NCI-H446 (cell line): ENCODE results near the gene LRRIQ1.

Experiments used
- DNase-seq, 2 experiments: peaks; one replicate each; lab custom pipeline; 2025; lab: John Stamatoyannopoulos, UW

The LRRIQ1 gene

DNA sequence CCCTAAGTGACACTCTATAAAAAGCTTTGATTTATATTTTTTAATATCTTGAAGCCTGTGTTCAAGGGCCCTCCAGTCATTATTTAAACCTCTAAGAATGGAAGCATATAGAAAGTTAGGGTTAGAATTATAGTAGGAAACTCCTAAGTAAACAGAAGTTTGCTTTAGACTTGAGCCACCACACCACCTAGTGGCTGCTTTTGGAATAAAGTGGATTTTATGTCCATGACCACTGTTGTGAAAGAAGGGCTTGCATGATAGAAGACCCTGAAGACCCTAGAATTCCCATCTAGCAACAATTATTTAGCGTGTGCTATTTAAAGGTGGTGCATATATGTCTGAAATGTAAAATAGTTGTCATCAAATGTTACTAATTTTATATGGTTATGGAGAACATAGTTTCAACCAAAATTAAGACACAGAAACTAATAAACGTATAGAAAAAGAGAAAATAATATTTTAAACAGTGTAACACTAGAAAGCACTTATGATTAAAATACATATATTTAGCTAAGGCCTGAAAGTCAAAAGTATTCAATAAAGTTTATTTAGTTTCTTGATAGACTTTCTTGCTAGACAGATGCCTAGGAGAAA lies 21.3 kb downstream of the LRRIQ1 start:
- peak in 1 of 2 experiments; percentile 67 for DNase-seq

DNA sequence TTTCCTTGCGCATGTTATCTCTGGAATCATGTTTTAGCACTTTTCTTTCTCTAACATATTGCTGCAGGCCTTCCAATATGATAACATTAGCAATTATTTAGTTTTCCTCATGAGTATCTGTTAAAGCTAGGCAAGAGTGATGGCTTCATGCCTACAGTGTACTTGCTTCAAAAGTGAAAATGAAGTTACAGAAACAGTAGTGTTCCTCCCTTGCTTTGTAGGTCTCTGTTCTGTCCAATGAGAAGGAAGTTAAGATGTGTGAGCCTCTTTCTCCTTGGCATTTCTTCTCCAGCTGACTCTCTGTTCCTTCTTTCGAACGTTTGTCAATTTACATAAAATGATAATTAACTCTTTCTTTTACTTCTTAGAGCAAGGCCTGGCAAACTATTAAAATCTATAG lies 22.2 kb downstream of the LRRIQ1 start:
- no peak for DNase-seq

DNA sequence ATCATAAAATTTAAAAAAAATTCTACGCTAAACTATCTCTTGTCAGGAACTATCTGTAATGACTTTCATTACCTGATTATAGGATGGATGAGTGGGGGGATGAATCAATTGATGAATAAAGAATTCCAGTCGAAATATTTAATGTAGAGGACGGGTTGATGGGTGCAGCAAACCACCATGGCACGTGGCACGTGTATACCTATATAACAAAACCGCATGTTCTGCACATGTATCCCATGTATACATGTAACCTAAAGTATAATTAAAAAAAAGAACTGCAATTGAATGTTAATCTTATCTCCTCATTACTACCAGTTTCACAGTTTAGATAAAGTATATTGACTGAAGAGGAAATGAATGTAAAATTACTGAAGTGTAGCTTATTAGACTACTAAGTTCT lies 23.4 kb downstream of the LRRIQ1 start:
- DNase-seq, result no peak

DNA sequence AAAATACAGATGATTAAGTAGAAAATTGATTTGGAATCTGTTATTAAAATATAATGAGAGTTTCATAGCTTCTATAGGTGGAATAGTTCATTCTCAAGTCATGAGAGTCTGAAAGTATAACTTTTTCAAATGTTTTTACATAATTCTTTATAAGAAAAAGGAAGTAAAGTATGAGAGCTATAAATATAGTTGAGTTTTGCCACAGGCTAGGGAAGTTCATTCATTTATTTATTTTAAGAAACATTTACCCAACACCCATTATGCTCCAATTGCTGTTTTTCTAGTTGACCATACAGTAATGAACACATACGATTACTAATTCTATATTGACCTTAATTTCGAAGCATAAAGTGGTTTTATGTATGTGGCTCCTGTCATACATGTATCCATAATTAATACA lies 24.8 kb downstream of the LRRIQ1 start:
- DNase-seq, result no peak

DNA sequence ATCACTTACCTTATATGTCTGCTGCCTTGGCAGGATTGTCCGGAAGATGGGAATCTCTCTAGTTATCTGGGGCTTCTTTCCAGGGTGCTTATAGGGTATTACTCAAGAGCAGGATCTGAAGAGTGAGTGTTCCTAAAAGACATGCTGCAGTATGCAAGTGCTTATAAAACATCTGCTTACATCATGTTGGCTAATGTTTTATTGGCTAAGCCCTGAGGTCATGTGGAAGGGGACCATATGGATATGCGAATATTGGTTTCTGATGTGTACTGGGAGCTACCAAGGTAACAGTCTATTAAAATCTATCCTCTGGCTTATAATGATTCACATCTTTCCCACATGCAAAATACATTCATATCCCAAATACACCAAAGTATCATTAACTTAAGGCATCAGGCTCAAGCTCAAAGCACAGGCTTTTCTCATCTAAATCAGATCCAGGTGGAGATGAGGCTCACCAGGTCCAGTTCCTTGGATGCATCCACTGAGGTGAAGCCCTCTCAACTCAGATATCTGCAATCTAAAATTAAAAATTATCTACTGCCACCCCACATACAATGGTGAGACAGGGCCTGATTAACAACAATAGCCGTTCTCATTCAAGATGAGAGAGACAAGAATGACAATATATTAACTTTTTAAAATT lies 29.8 kb downstream of the LRRIQ1 start:
- no peak for DNase-seq

DNA sequence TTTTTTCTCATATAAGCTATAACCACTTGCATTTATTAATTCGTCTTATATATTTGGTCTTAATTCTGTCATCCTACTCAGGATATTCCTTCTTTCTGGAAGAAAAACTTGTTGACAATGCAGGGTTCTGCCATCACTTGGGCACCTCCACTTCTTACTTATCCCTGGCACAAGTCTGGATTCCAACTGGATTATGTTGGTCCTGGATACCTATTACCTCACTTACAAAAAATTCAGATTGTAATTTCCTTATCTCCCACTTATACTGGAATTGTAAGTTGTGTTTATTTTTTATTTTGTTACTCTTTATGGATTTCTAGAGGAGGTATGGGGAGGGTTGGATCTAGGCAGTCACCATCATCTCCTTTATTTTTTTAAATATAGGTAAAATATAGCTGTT lies 36.7 kb downstream of the LRRIQ1 start:
- no peak for DNase-seq

DNA sequence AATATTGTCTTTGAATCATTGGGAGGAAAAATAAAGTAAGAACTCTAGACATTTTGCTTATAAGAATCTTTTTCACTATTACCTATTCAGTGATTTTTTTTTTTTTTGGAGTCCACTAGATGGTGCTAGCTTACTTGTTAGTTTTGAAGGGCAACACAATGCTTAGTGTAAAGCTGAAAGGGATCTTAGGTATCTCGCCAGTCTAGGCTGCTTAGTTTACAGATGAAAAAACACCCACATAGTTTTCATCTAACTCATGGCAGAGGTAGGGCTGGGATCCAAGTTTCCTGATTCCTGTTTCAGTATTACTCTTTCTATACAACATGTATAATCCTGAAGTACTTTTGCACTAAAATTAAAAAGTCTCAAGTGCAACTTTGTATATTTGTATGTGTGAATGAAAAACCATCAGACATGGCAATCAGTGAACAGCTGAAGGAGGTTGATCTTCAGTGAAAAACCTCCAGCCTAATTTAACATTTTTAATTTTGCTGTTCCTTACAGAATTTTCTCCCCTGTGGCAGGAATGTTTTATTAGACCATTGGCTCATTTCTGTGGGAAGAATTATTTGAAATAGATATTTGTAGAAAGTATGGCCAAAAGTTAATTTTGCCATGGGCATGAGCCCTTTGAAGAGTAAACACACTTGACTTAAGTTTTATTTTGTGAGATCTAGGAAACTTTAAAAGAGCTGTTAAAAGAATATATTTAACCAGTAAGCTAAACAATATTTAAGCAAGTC lies 40.7 kb downstream of the LRRIQ1 start:
- peak; percentile 46 to 68 for DNase-seq

DNA sequence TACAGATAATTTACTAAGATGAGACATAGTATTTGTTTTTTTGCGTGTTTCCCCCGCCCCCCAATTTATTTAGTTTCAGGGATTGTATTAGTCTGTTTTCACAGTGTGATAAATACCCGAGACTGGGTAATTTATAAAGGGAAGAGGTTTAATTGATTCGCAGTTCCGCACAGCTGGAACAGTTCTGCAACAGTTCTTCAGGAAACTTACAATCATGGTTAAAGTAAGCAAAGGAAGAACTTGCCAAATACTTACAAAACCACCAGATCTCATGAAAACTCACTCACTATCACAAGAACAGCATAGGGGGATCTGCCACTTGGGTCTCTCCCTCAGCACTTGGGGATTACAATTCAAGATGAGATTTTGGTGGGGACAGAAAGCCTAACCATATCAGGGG lies 48.9 kb downstream of the LRRIQ1 start:
- no peak for DNase-seq

DNA sequence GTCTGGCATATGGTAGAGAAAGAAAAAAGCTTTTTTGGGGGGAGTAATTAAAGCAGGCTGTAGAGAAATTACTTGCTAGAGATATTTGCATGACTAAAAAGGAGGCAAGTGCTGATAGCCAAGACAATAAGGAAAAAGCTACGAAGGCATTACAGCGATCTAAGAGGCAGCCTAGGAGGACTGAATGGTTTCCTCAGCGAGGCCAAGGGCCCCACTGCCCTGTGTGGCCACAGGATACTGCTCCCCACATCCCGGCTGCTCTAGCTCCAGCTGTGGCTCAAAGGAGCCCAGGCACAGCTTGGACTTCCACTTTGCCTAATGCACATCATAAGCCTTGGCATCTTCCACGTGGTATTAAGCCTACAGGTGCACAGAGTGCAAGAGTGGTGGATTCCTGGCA lies 53.6 kb downstream of the LRRIQ1 start:
- DNase-seq, result no peak

DNA sequence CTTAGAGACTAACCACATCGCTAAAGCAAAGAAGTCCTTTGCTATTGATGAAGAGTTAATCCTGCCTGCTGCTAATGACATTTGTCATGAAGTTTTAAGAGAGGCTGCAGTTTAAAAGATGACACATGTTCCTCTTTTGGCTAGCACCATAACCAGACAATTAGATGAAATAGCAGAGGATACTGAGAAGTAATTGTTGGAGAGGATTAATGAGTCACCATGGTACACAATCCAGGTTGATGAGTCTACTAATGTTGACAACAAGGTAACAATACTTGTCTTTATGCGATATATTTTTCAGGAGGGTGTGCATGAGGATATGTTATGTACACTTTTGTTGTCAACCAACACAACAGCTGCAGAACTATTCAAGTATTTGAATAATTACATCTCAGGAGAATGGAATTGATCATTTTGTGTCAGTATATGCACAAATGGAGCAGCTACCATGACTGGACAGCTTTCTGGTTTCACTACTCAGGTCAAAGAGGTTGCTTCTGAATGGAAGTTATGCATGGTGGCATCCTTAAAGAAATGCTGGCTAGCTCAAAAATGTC lies 56.7 kb downstream of the LRRIQ1 start:
- DNase-seq, result no peak

DNA sequence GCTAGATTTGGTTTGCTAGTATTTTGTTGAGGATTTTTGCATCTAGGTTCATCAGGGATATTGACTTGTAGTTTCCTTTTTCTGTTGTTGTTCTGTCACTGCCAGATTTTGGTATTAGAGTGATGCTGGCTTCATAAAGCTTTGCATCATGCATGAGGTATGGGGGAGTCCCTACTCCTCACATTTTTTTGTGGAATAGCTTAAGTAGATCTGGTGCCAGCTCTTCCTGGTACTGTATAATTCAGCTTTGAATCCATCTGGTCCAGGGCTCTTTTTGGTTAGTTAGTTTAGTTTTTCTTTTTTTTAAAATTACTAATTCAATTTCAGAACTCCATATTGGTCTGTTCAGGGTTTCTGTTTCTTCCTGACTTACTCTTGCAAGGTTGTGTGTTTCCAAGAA lies 59.4 kb downstream of the LRRIQ1 start:
- DNase-seq, result no peak

DNA sequence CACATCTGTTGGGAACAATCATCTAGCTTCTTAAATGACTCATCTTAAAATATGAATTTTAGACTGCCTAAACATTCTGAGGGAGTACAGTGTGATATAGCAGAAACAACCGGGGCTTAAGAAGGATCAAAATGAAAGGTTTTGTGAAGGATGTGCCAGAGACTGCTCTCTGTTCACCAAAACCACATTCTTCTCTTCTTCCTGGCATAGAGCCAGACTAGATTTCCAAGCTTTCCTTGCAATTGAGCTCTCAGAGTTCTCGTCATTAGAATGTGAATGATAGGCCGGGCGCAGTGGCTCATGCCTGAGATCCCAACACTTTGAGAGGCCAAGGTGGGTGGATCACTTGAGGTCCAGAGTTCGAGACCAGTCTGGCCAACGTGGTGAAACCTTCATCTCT lies 94.5 kb downstream of the LRRIQ1 start:
- peak in 1 of 2 experiments; percentile 4 for DNase-seq

DNA sequence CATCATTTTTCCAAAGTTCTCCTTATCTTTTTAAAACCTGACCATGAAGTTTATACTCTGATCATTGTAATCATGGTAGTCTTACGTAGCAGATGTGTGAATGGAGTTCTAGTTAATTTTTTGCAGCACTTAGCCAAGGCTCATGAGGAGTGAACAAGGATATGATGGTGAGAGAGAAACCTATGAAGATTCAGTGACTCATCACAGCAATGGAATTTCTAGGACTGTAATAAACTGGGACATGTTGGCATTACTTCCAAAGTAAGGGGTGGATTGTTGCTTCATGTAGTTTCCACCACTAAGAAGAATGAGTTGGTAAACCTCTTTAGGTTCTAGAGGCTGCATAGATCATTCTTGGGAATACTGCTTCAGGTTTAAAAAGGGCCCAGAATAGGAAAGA lies 102.7 kb downstream of the LRRIQ1 start:
- no peak for DNase-seq

DNA sequence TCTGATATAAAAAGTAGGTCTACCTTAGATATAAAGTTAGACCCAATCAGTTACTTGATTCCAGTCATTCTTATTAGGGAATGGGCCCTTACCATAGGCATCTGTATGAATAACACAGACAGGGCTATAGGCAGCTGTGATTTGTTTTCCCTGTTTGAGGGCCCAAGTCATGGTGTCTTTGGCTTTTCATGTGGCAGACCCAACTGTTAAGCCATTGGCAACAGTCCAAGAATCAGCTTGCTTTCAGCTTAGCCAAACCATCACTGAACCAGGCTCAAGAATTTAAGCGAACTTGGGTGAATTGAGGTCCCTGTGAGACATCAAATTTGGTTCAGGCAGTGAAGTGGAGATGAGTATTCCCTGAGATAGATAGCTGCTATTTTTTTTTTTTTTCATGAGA lies 111.2 kb downstream of the LRRIQ1 start:
- peak in 1 of 2 experiments; percentile 50 for DNase-seq

DNA sequence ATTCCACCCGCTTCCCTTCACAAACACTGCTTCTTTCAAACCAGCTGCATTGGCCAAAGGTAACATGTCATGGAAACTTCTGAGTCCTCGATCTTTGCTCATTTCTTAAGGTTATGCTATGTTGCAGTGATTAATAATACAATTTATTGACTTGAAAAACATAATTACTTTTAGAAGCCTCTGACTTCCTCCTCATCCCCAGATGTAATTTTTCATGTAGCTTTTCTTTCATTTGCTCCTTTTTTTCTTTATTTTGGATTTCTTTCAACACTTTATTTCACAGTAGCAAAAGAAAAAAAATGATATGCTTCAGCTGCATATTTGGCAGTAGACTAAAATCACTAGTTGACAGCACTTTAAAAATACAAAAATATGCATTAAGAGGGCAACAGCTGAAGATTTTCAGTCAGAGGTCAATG lies 116.2 kb downstream of the LRRIQ1 start:
- DNase-seq, result no peak

DNA sequence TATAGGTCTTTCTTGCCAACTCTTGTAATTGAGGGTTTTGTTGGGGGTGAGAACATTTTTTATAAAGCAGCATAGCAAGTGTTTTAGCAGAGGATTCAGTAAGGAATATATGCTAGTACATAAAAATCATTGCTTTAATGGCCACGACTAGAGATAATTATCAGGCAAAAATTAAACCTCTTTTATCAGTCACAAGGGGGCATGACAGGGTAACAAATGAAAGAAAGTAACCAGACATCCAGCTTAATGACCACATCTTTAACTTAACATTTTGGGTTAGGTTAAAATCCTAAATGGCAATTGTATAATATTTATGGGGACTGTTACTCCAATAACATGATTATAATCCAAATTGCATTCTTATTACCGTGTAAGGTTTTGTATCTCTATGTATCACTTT lies 119.6 kb downstream of the LRRIQ1 start:
- DNase-seq, result peak; percentile 41 to 60

DNA sequence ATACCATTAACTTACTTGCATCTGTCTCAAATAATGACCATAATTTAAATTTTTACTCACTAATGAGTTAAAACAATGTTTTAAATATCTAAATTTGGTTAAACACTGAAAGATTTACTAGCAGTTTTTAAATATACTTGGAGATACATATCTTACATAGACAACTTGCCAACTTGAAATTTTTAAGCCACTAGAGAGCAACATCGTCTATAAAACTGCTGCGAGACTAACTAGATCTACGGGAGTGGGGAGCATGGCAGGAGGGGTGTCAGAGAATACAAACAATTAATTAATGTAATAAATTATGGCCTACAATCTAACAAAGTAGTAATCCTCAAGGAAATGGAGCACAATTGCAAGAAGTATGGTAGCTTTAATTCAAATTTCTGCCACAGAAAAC lies 120.4 kb downstream of the LRRIQ1 start:
- peak in 1 of 2 experiments; percentile 33 for DNase-seq

DNA sequence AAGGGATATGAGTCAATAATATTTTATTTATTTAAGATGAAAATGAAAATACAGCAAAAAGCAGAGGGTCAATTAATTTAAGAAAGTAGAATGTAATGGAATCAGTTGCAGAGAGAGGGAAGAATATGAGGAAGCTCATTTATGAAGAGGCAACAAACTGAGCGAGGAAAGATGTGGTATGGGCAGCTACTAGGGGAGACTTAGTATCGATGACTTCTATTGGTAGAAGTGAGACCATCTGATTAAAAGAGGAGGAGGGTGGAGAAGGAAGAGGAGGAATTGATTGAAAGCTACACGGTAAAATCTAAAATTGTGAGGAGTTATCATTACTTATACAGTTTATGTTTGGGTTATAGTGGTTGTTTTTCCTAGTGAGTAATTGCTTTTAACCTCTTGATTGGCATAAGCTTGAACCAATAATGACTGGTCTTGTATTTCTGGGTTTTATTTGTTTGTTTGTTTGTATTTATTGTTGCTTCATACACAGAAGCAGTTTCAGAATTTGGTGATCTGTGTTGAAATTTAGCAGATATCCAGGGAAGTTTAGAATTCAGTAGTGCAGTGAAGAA lies 121.0 kb downstream of the LRRIQ1 start:
- DNase-seq, result no peak

DNA sequence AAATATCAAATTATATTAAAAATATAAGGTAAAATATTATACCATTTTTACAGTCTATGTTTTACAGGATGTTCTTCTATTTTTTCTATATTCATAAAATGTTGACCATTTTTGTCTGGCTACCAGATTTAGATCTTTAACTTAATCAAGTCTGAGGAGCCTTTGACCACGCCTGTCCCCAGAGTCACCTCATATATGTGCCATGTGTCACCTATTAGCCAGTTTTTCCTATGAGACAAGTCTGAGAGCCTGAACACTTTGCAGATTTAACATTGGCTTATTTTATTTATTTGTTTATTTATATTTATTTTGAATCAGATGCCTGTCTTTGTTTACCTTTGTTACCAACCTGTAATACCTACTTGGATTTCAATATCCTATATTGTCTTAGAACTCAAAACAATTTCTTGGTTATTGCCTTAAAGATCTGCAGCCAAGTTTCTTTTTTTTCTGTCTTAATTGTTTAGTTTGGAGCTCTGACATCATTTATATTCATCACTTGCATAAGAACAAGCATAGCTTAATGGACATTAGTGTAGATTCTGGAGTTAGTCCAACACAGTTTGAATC lies 127.7 kb downstream of the LRRIQ1 start:
- DNase-seq, result no peak

DNA sequence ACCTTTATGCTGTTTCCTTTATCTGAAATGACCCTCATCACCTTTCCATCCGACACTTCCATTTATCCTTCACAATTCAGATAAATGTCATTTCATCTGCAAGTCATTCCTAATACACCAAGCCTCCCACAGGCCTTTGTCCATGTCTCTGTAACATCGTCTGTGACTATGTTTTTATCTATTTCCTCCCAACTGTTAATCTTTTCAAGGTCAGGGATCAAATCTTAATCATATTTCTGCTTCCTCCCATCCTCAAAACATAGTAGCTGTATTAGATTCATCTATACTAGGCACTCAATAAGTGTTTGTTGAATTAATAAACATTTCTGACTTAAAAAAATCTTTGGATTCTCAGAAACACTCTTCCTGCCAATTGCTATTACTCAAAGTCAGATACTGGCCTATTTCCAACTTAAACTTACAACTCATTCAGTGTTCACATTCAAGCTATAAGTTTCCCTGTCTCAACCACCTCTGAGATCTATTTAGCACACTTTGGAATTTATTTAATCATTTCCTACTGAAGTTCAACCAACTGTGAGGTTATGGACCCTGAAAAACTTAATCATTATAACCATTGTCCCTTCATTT lies 143.6 kb downstream of the LRRIQ1 start:
- DNase-seq, result peak; percentile 41 to 67

DNA sequence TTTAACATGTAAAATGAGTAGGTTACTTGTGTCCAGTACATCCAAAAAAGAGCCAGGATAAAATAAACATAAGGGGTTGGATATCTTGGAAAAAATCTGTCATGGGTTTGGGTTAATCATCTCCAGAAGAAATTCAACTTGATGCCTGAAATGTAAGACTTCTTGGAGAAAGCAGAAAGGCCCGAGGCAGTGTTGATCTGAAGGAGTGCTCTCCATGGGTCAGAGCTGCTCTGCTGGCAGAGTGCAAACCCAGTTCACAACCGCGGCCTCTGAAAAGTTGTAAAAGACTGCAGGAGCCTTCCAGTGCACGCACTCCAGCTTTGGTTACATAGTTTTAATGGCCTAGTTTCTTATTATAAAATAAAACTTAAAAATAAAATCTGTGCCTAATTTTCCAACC lies 146.5 kb downstream of the LRRIQ1 start:
- no peak for DNase-seq

DNA sequence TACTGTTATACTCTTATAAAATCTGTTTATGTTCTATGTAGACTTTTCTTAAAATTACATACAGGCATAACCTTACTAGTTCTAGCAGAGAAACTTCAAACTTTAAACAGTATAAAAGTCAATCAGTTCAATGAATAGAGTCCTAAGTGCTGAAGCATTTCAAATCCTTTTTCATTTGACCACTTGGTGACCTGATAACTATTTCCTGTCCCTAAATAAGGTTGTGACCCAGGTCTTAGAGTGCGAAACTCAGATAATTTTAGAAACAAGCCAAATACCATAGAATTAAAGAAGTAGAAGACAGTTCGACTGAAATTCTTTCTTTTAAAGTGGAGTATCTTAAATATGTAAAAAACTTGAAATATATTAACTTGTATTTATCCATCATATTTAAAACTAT lies 147.7 kb downstream of the LRRIQ1 start:
- DNase-seq, result no peak
